Neuronal stem cell (in vitro differentiated cells): ENCODE data around the gene GCDH.
A peak's percentile ranks its signal among the peaks of the same experiment; 100 is the strongest.

Experiments used
- DNase-seq: peaks from one replicate; pipeline ENCODE4 v3.0.0-alpha.2; 2013; ENCODE audit warnings: low spot score
- H2AFZ ChIP-seq: one replicate; pipeline ENCODE4 v1.6.1; 2013; ENCODE audit warnings: mild to moderate bottlenecking, low read length, inconsistent platforms
- H2AK5ac ChIP-seq: 2 replicates; pipeline ENCODE4 v1.6.1; 2013; ENCODE audit warnings: low read depth, mild to moderate bottlenecking, inconsistent platforms, low read length, moderate library complexity, mixed read lengths
- H2BK120ac ChIP-seq: 2 replicates; pipeline ENCODE4 v1.6.1; 2013; ENCODE audit warnings: low read depth, mild to moderate bottlenecking, inconsistent platforms, low read length, moderate library complexity, mixed read lengths
- H2BK12ac ChIP-seq: one replicate; pipeline ENCODE4 v1.6.1; 2013; ENCODE audit warnings: low read length, inconsistent platforms
- H2BK15ac ChIP-seq: 2 replicates; pipeline ENCODE4 v1.6.1; 2013; ENCODE audit warnings: mild to moderate bottlenecking, low read length, inconsistent platforms, mixed read lengths
- H2BK5ac ChIP-seq: one replicate; pipeline ENCODE4 v1.6.1; 2013; ENCODE audit warnings: inconsistent platforms, mild to moderate bottlenecking, low read length, moderate library complexity
- H3K14ac ChIP-seq: one replicate; pipeline ENCODE4 v1.6.1; 2013; ENCODE audit warnings: low read length, inconsistent platforms
- H3K18ac ChIP-seq: 2 replicates; pipeline ENCODE4 v1.6.1; 2013; ENCODE audit warnings: low read length, inconsistent platforms
- H3K23ac ChIP-seq: 2 replicates; pipeline ENCODE4 v1.6.1; 2013; ENCODE audit warnings: low read depth, mild to moderate bottlenecking, mixed read lengths, low read length, inconsistent platforms; ENCODE audit not compliant: poor library complexity
- H3K27ac ChIP-seq: replicated peaks from 3 replicates; pipeline ENCODE4 v1.5.1; 2013; ENCODE audit warnings: low read length, inconsistent platforms
- H3K27me3 ChIP-seq, 3 experiments: 2 replicates each; pipeline ENCODE4 v1.6.1; 2013; ENCODE audit warnings: low read length in 3 of 3, mild to moderate bottlenecking in 2 of 3, inconsistent platforms in 1 of 3, low read depth in 1 of 3, mixed read lengths in 1 of 3, moderate library complexity in 1 of 3; ENCODE audit not compliant: control insufficient read depth in 3 of 3, insufficient read depth in 3 of 3
- H3K36me3 ChIP-seq, 2 donors: replicated peaks in 1 of 2; 2 replicates each; pipeline ENCODE4 v1.6.1; 2013; ENCODE audit warnings: low read length in 2 of 2; ENCODE audit not compliant: control insufficient read depth in 2 of 2, insufficient read depth in 2 of 2
- H3K4ac ChIP-seq: 2 replicates; pipeline ENCODE4 v1.6.1; 2013; ENCODE audit warnings: inconsistent platforms, mild to moderate bottlenecking, low read length, moderate library complexity
- H3K4me1 ChIP-seq, 2 donors: 1 replicate in 1 of 2; 2 replicates in 1 of 2; pipeline ENCODE4 v1.6.1; 2013; ENCODE audit warnings: low read length in 2 of 2, low read depth in 1 of 2; ENCODE audit not compliant: control insufficient read depth in 2 of 2, insufficient read depth in 1 of 2
- H3K4me2 ChIP-seq: one replicate; pipeline ENCODE4 v1.6.1; 2013; ENCODE audit warnings: mild to moderate bottlenecking, low read length, inconsistent platforms; ENCODE audit not compliant: insufficient read depth, poor library complexity, severe bottlenecking
- H3K4me3 ChIP-seq, 2 donors: 2 replicates each; pipeline ENCODE4 v1.5.1; 2013; ENCODE audit warnings: low read length in 2 of 2, mild to moderate bottlenecking in 2 of 2, inconsistent platforms in 1 of 2, moderate library complexity in 1 of 2
- H3K79me1 ChIP-seq: one replicate; pipeline ENCODE4 v1.6.1; 2013; ENCODE audit warnings: low read depth, mild to moderate bottlenecking, inconsistent platforms, low read length, moderate library complexity
- H3K9ac ChIP-seq: one replicate; pipeline ENCODE4 v1.6.1; 2013; ENCODE audit warnings: mild to moderate bottlenecking, low read depth, low read length, inconsistent platforms; ENCODE audit not compliant: poor library complexity
- H3K9me3 ChIP-seq, 2 donors: replicated peaks in 1 of 2; 2 replicates each; pipeline versions ENCODE3 to v1.6.1; 2013; ENCODE audit warnings: low read length in 2 of 2, mild to moderate bottlenecking in 2 of 2, inconsistent platforms in 1 of 2, low read depth in 1 of 2, mixed read lengths in 1 of 2, moderate library complexity in 1 of 2; ENCODE audit not compliant: control insufficient read depth in 2 of 2, insufficient read depth in 1 of 2
- H4K8ac ChIP-seq: one replicate; pipeline ENCODE4 v1.6.1; 2013; ENCODE audit warnings: low read depth, mild to moderate bottlenecking, inconsistent platforms, low read length, moderate library complexity
- H4K91ac ChIP-seq: one replicate; pipeline ENCODE4 v1.6.1; 2013; ENCODE audit warnings: low read length, low read depth, mild to moderate bottlenecking, inconsistent platforms; ENCODE audit not compliant: poor library complexity
- WGBS, 2 donors: extraction: QIAGEN DNeasy Blood & Tissue Kit; methylation state at CpG; one replicate each; pipeline ENCODE4 v1.1.7; 2013; ENCODE audit warnings: missing lambda C conversion rate in 2 of 2, mixed read lengths in 1 of 2; ENCODE audit not compliant: insufficient read length in 2 of 2, insufficient replicate concordance in 1 of 2; ENCODE audit errors: extremely low coverage in 2 of 2; 5-methylcytosine and 5-hydroxymethylcytosine counted together

Gene GCDH

DNA sequence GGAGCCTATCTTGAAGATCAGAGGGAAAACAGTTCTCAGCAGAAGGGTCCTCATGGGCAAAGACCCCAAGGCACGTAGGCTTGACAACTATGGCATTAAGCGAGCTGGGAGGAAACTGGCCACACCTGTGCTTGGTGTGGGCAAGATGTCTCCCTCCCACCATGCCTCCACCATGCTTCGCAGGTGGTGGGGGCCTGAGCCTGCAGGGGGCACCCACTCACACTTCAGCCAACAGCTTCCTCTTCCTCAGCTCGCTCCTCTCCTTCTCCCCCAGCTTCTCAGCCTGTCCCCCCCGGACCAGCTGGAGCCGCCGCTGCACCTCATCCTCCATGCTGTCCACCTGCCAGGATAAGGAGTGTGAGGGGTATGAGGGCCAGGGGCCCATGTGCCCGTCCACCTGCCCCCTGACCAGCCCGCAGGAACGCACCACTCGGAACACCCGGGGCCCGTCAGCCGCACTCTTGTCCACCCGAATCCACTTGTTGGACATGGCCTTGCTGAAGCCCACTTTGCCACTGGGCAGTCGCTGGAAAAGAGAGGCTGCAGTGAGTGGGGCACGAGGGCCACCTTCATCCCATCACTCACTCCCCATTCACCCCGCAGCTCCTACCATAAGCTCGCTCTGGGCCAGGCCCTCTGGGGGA lies 39.2 kb downstream of the GCDH start:
- Histone ChIP-seq H3K4me3 (no peak overlapping the region), H3K23ac (peak overlapping the region; percentile 65), H3K4ac (no peak overlapping the region), H3K18ac (no peak overlapping the region), H3K4me2 (no peak overlapping the region), H2BK5ac (no peak overlapping the region), H2AFZ (no peak overlapping the region), H2BK120ac (no peak overlapping the region), H3K36me3 (peaks cover 35 to 58% of the 10 kb centered on the region in 2 donors), H4K91ac (no peak overlapping the region), H4K8ac (no peak overlapping the region), H3K14ac (no peak overlapping the region), H2BK15ac (no peak overlapping the region), H2AK5ac (no peak overlapping the region), H3K27me3 (no peaks in the 10 kb centered on the region), H3K9ac (no peak overlapping the region), H3K9me3 (no peaks in the 10 kb centered on the region), H3K27ac (no peak overlapping the region), H3K4me1 (peaks cover 8 to 13% of the 10 kb centered on the region in 2 donors), H3K79me1 (peaks cover 12% of the 10 kb centered on the region), H2BK12ac (no peak overlapping the region)
- WGBS, 2 donors = no CpG with 5 or more reads among the region's 19 CpGs
- DNase-seq = no peak

DNA sequence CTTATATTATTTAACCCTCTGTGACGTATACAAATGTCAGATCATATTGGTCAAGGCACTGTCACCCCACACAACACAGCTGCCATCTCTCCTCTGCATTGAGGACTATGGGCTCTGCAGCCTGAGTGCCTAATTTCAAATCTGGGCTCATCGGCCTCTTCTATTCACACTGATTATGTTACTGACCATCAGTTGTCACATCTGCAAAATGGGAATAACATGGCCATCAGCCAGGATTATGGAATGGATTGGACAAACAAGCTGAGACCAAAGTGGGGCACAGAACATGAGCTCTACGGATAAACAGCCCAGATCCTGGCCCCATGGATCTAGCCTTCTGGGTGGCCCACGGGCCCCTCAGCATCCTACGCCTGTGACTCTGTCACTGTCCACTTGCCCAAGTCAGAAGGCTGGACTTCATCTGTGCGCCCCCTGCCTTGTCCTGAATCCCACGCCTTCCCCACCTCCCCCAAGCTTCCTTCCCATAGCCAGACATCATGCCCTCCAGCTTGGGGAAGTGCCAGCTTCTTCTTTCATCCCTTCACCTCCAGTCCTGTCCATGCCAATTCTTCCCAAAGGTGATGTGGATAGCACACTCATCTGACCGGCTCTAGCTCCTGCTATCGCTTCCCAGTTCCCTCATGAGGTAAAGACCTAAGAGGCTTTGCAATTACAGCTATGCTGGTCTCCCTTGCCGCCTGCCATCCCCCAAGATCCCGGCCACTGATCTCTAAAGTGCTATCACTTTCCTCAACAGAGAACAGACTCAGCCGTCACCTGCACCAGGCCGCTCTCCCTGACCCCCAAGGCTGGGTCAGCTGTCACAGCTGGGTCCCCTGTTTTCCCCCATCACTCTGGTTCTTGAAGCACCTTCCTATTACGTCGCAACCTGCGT lies 41.7 kb downstream of the GCDH start:
- Histone ChIP-seq H3K27ac (no peak overlapping the region), H3K4me2 (peak overlapping the region; percentile 79), H2BK12ac (no peak overlapping the region), H4K8ac (no peak overlapping the region), H3K4me3 (peak overlapping the region; percentile 88 to 90), H3K27me3 (no peaks in the 10 kb centered on the region), H2BK15ac (no peak overlapping the region), H4K91ac (no peak overlapping the region), H3K36me3 (peaks cover 25 to 35% of the 10 kb centered on the region in 2 donors), H3K23ac (no peak overlapping the region), H3K9me3 (no peaks in the 10 kb centered on the region), H3K14ac (no peak overlapping the region), H2AK5ac (no peak overlapping the region), H2BK5ac (no peak overlapping the region), H3K79me1 (peaks cover 12% of the 10 kb centered on the region), H2BK120ac (no peak overlapping the region), H3K18ac (no peak overlapping the region), H3K9ac (peak overlapping the region; percentile 99), H2AFZ (peak overlapping the region; percentile 88), H3K4ac (peak overlapping the region; percentile 28), H3K4me1 (peaks cover 11 to 18% of the 10 kb centered on the region in 2 donors)
- WGBS, 2 donors = no CpG with 5 or more reads among the region's 16 CpGs
- no peak for DNase-seq

DNA sequence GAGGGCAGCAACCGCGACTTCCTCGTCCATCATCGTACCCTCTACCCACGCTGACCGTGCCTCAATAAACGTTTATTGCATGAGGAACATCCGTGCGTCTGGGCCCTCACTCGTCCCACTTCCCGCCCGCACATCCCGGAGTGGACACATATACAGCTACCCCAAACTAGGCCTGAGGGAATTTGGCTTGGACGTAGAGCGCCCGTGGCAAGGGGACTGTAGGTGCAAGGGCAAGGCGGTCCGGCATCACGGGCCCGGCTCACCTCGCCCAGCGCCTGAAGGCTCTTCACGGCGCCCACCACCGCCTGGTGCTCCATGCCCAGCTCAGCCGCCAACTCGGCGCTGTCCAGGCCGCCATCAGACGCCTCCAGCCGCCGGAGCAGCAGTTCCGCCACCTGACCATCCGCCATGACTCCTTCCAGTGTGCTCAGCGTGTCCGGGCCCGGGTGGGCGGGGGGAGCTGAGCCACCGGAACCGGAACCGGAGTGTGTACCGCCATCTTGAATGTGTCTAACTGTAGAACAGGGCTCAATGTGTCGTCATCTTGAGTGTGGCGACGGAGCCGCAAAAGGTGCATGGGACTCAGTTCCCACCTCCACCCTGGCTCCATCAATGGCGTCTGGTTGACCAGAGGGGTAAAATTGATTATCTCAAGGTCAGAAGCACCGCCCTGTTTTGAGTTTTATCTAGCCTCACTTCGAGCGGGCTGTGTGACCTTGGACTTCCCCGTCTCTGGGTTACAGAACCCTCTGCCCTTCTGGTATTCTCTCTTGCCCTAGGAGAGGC lies 42.5 kb downstream of the GCDH start, which contains the start of gene FARSA:
FARSA (minus strand) TSS at position 425 of the 786 bp plus-strand sequence; CDS start at position 410, 15 bp downstream.
- H3K18ac ChIP-seq = peak within 1 kb of the TSS; percentile 92
- no peak within 1 kb of the TSS for H2BK5ac ChIP-seq
- no peak within 1 kb of the TSS for H3K23ac ChIP-seq
- peak within 1 kb of the TSS; percentile 58 for H4K8ac ChIP-seq
- H2BK12ac ChIP-seq = no peak within 1 kb of the TSS
- DNase-seq = peak; percentile 80
- H3K14ac ChIP-seq = no peak within 1 kb of the TSS
- H2AFZ ChIP-seq = peak within 1 kb of the TSS; percentile 88
- peaks cover 12% of the 10 kb centered on the region for H3K79me1 ChIP-seq
- no peaks in the 10 kb centered on the region for H3K27me3 ChIP-seq
- H3K4me2 ChIP-seq = peak within 1 kb of the TSS; percentile 79
- peak within 1 kb of the TSS; percentile 28 for H3K4ac ChIP-seq
- no peak within 1 kb of the TSS for H2BK120ac ChIP-seq
- H3K9ac ChIP-seq = peak within 1 kb of the TSS; percentile 99
- no peak within 1 kb of the TSS for H3K27ac ChIP-seq
- H2AK5ac ChIP-seq = no peak within 1 kb of the TSS
- peak within 1 kb of the TSS; percentile 88 to 90 for H3K4me3 ChIP-seq
- H3K36me3 ChIP-seq = peaks cover 20 to 29% of the 10 kb centered on the region in 2 donors
- H3K4me1 ChIP-seq = peaks cover 14 to 21% of the 10 kb centered on the region in 2 donors
- H3K9me3 ChIP-seq = no peaks in the 10 kb centered on the region
- H2BK15ac ChIP-seq = peak within 1 kb of the TSS; percentile 88
- WGBS, 2 donors = no CpG with 5 or more reads among the region's 51 CpGs
- H4K91ac ChIP-seq = no peak within 1 kb of the TSS
